ENCODE data around the gene DOK5. TPM values are rescaled to one million over a fixed set of nuclear protein-coding genes. Genes with fewer than 3 reads are reported as not detected.

DOK5 gene
- total RNA-seq, 4 donors from 2014 or later, result 1.4 to 9.8 TPM; not detected in 2

- Histone ChIP-seq H3K9me3 (no peaks in the 10 kb centered on the region), H3K4me1 (no peaks in the 10 kb centered on the region), H3K27ac (no peak overlapping the region), H3K36me3 (no peaks in the 10 kb centered on the region), H3K4me3 (no peak overlapping the region), H3K27me3 (no peaks in the 10 kb centered on the region)
- intact Hi-C loops (cut with DNase I; ENCODE audit: low total_unique reads), result no loop called here
- no peak for TF ChIP-seq CTCF (IDR thresholded peaks at IDR 0.05)
- no peak for TF ChIP-seq POLR2A (IDR thresholded peaks at IDR 0.05)
- no peak for DNase-seq
Observed at GRCh38 chr20:54565255-54565654, 89.9 kb downstream of the DOK5 start.

GRCh38 chr20:54566031-54566688 is 90.8 kb downstream of the DOK5 start:
- Histone ChIP-seq H3K4me3 (no peak overlapping the region), H3K4me1 (no peaks in the 10 kb centered on the region), H3K27ac (no peak overlapping the region), H3K9me3 (no peaks in the 10 kb centered on the region), H3K27me3 (no peaks in the 10 kb centered on the region), H3K36me3 (no peaks in the 10 kb centered on the region)
- TF ChIP-seq CTCF (IDR thresholded peaks at IDR 0.05), result no peak
- no peak for TF ChIP-seq POLR2A (IDR thresholded peaks at IDR 0.05)
- DNase-seq, result no peak
- intact Hi-C loops (cut with DNase I; ENCODE audit: low total_unique reads), result no loop called here

- H3K9me3 ChIP-seq, result no peaks in the 10 kb centered on the region
- intact Hi-C loops (cut with DNase I; ENCODE audit: low total_unique reads), result no loop called here
Observed at GRCh38 chr20:54570561-54570960, 95.2 kb downstream of the DOK5 start.

GRCh38 chr20:54572665-54573435 is 97.5 kb downstream of the DOK5 start:
- Histone ChIP-seq H3K4me3 (no peak overlapping the region), H3K27ac (no peak overlapping the region), H3K36me3 (no peaks in the 10 kb centered on the region), H3K4me1 (no peaks in the 10 kb centered on the region), H3K27me3 (no peaks in the 10 kb centered on the region), H3K9me3 (no peaks in the 10 kb centered on the region)
- TF ChIP-seq POLR2A (IDR thresholded peaks at IDR 0.05), result no peak
- no peak for TF ChIP-seq CTCF (IDR thresholded peaks at IDR 0.05)
- intact Hi-C loops (cut with DNase I; ENCODE audit: low total_unique reads), result no loop called here
- DNase-seq, result no peak

More at GRCh38 chr20:54570561-54570960, 95.2 kb downstream of the DOK5 start:
- no peak for DNase-seq
- Histone ChIP-seq H3K4me1 (no peaks in the 10 kb centered on the region), H3K4me3 (no peak overlapping the region), H3K36me3 (no peaks in the 10 kb centered on the region), H3K27me3 (no peaks in the 10 kb centered on the region), H3K27ac (no peak overlapping the region)
- no peak for TF ChIP-seq CTCF (IDR thresholded peaks at IDR 0.05)
- no peak for TF ChIP-seq POLR2A (IDR thresholded peaks at IDR 0.05)

GRCh38 chr20:54573838-54574237 is 98.4 kb downstream of the DOK5 start:
- Histone ChIP-seq H3K36me3 (no peaks in the 10 kb centered on the region), H3K27ac (no peak overlapping the region), H3K4me3 (no peak overlapping the region), H3K9me3 (no peaks in the 10 kb centered on the region), H3K4me1 (no peaks in the 10 kb centered on the region), H3K27me3 (no peaks in the 10 kb centered on the region)
- no peak for DNase-seq
- intact Hi-C loops (cut with DNase I; ENCODE audit: low total_unique reads), result no loop called here
- TF ChIP-seq POLR2A (IDR thresholded peaks at IDR 0.05) (no peak), CTCF (IDR thresholded peaks at IDR 0.05) (no peak)

Data from uterus (tissue), 4 donors.